Upper lobe of left lung (tissue), 6 donors: ENCODE measurements around the gene ATG4C. TPM values are rescaled to one million over a fixed set of nuclear protein-coding genes. Genes with fewer than 3 reads are reported as not detected.

Source experiments
- ATAC-seq, 2 donors: fragments of 200-7000 bp; cut with Tn5 transposase; one replicate each; pipeline ENCODE4 v1.9.1; 2022; ENCODE audit warnings: mild to moderate bottlenecking in 2 of 2, moderate library complexity in 2 of 2; ENCODE audit not compliant: low FRiP score in 2 of 2
- DNase-seq, 2 donors: peaks; one replicate each; pipeline ENCODE4 v3.0.0-alpha.2; 2019 to 2020
- H3K27ac ChIP-seq, 4 donors: fragments of 200-600 bp; sonication (generic); one replicate each; pipeline ENCODE4 v1.5.1; 2016 to 2019
- H3K27me3 ChIP-seq, 4 donors: fragments of 200-600 bp; sonication (generic); one replicate each; pipeline ENCODE4 v1.5.1; 2017 to 2019
- H3K36me3 ChIP-seq, 4 donors: fragments of 200-600 bp; sonication (generic); one replicate each; pipeline ENCODE4 v1.5.1; 2016 to 2019
- H3K4me1 ChIP-seq, 4 donors: fragments of 200-600 bp; sonication (generic); one replicate each; pipeline ENCODE4 v1.5.1; 2018 to 2019
- H3K4me3 ChIP-seq, 4 donors: fragments of 200-600 bp; sonication (generic); one replicate each; pipeline ENCODE4 v1.5.1; 2017 to 2019; ENCODE audit warnings: mild to moderate bottlenecking in 2 of 4, moderate library complexity in 1 of 4
- H3K9me3 ChIP-seq, 4 donors: fragments of 200-600 bp; sonication (generic); one replicate each; pipeline ENCODE4 v1.5.1; 2018 to 2019
- CTCF ChIP-seq, 6 experiments: fragments of 450-650 bp in 4 of 6; fragments of 200-600 bp in 2 of 6; sonication (generic) in 2 of 6; IDR thresholded peaks; one replicate each; pipeline ENCODE4 v1.5.1; 2016 to 2019; ENCODE audit warnings: antibody characterized with exemption in 6 of 6
- EP300 ChIP-seq, 4 donors: sonication (generic); formaldehyde crosslinking; IDR thresholded peaks; one replicate each; pipeline ENCODE4 v1.5.1; 2017; ENCODE audit warnings: antibody characterized with exemption in 4 of 4, control low read depth in 2 of 4
- POLR2A ChIP-seq, 4 donors: fragments of 450-650 bp; IDR thresholded peaks; one replicate each; pipeline ENCODE4 v1.5.1; 2016 to 2017; ENCODE audit warnings: antibody characterized with exemption in 4 of 4, mild to moderate bottlenecking in 2 of 4
- POLR2AphosphoS5 ChIP-seq, 2 donors: sonication (generic); formaldehyde crosslinking; IDR thresholded peaks; one replicate each; pipeline ENCODE4 v1.5.1; 2017; ENCODE audit warnings: antibody characterized with exemption in 2 of 2
- WGBS, 2 donors: methylation state at CpG; one replicate each; pipeline ENCODE4 v1.1.5; 2017 to 2018; 5-methylcytosine and 5-hydroxymethylcytosine counted together
- total RNA-seq, 6 donors: library from RNA; depleted of rRNA in 4 of 6; stranded (reverse); fragments of >200 nt in 4 of 6; gene quantifications; one replicate each; pipeline versions ENCODE4 v1.1.0 to v1.2.1, GENCODE V29; 2016 to 2021
- donor health status: DM: no; HTN: no; CAD: no; lungs with moderate emphysema.
- donor health status: DM: no; HTN: yes; CAD: no; lungs with severe emphysema.

The ATG4C gene
- total RNA-seq, 6 donors from 2014 or later = 2.1 to 14.8 (median 7.6) TPM

- no peak for DNase-seq
- 84 to 94% methylated on average over 5 of the region's 5 CpGs for WGBS, 2 donors
- Histone ChIP-seq H3K27me3 (no peaks in the 10 kb centered on the region), H3K4me1 (no peaks in the 10 kb centered on the region), H3K4me3 (no peak overlapping the region), H3K36me3 (peaks cover 0 to 7% (median 2%) of the 10 kb centered on the region in 4 donors), H3K27ac (no peak overlapping the region), H3K9me3 (no peaks in the 10 kb centered on the region)
- no peak for ATAC-seq
- no peak for TF ChIP-seq CTCF (IDR thresholded peaks at IDR 0.05)
- TF ChIP-seq EP300 (IDR thresholded peaks at IDR 0.05) = no peak
- no peak for TF ChIP-seq POLR2A (IDR thresholded peaks at IDR 0.05)
- TF ChIP-seq POLR2AphosphoS5 (IDR thresholded peaks at IDR 0.05) = no peak
Observed at GRCh38 chr1:62832276-62832675, 48.3 kb downstream of the ATG4C start.

GRCh38 chr1:62833529-62833928 is 49.6 kb downstream of the ATG4C start:
- H3K27ac ChIP-seq = no peak overlapping the region
- H3K9me3 ChIP-seq = no peaks in the 10 kb centered on the region
- H3K27me3 ChIP-seq = no peaks in the 10 kb centered on the region
- H3K36me3 ChIP-seq = peaks cover 0 to 7% (median 2%) of the 10 kb centered on the region in 4 donors
- H3K4me1 ChIP-seq = no peaks in the 10 kb centered on the region
- TF ChIP-seq CTCF (IDR thresholded peaks at IDR 0.05) = no peak
- no peak for TF ChIP-seq POLR2A (IDR thresholded peaks at IDR 0.05)
- no peak for TF ChIP-seq POLR2AphosphoS5 (IDR thresholded peaks at IDR 0.05)
- 97 to 98% methylated on average over 4 of the region's 4 CpGs for WGBS, 2 donors
- no peak overlapping the region for H3K4me3 ChIP-seq
- DNase-seq (no peak), ATAC-seq (no peak)

- no peak for ATAC-seq
- H3K4me1 ChIP-seq = no peaks in the 10 kb centered on the region
- no peak for DNase-seq
- no peaks in the 10 kb centered on the region for H3K27me3 ChIP-seq
- H3K36me3 ChIP-seq = peaks cover 0 to 7% (median 2%) of the 10 kb centered on the region in 4 donors
- no peak overlapping the region for H3K27ac ChIP-seq
- H3K4me3 ChIP-seq = no peak overlapping the region
- H3K9me3 ChIP-seq = no peaks in the 10 kb centered on the region
- TF ChIP-seq EP300 (IDR thresholded peaks at IDR 0.05) (no peak), CTCF (IDR thresholded peaks at IDR 0.05) (no peak), POLR2A (IDR thresholded peaks at IDR 0.05) (no peak), POLR2AphosphoS5 (IDR thresholded peaks at IDR 0.05) (no peak)
- WGBS, 2 donors = 94 to 100% methylated on average over 1 of the region's 1 CpG
Observed at GRCh38 chr1:62834400-62834961, 50.5 kb downstream of the ATG4C start.

GRCh38 chr1:62836856-62837540 is 53.1 kb downstream of the ATG4C start:
- ATAC-seq (no peak), DNase-seq (no peak)
- no peak overlapping the region for H3K27ac ChIP-seq
- no peaks in the 10 kb centered on the region for H3K4me1 ChIP-seq
- TF ChIP-seq CTCF (IDR thresholded peaks at IDR 0.05) (no peak), POLR2AphosphoS5 (IDR thresholded peaks at IDR 0.05) (no peak), EP300 (IDR thresholded peaks at IDR 0.05) (no peak), POLR2A (IDR thresholded peaks at IDR 0.05) (no peak)
- peaks cover 0 to 7% (median 2%) of the 10 kb centered on the region in 4 donors for H3K36me3 ChIP-seq
- no peak overlapping the region for H3K4me3 ChIP-seq
- no peaks in the 10 kb centered on the region for H3K9me3 ChIP-seq
- no peaks in the 10 kb centered on the region for H3K27me3 ChIP-seq

- DNase-seq (no peak), ATAC-seq (no peak)
- Histone ChIP-seq H3K27me3 (no peaks in the 10 kb centered on the region), H3K9me3 (no peaks in the 10 kb centered on the region), H3K4me1 (no peaks in the 10 kb centered on the region), H3K36me3 (no peaks in the 10 kb centered on the region), H3K27ac (no peak overlapping the region), H3K4me3 (no peak overlapping the region)
- TF ChIP-seq EP300 (IDR thresholded peaks at IDR 0.05) (no peak), POLR2AphosphoS5 (IDR thresholded peaks at IDR 0.05) (no peak), CTCF (IDR thresholded peaks at IDR 0.05) (no peak), POLR2A (IDR thresholded peaks at IDR 0.05) (no peak)
- 83 to 85% methylated on average over 1 of the region's 1 CpG for WGBS, 2 donors
Observed at GRCh38 chr1:62840555-62840954, 56.6 kb downstream of the ATG4C start.
